NB4 (cell line): ENCODE measurements around the gene SIL1.

ENCODE experiments used
- DNase-seq: peaks from one replicate; pipeline ENCODE4 v3.0.0; 2010; ENCODE audit warnings: low read depth
- H3K4me3 ChIP-seq: one replicate; pipeline ENCODE4 v1.5.1; 2011; ENCODE audit warnings: mild to moderate bottlenecking, low read depth, low read length, moderate library complexity
- MAX ChIP-seq: IDR thresholded peaks from 2 replicates; pipeline ENCODE4 v1.6.1; 2011; ENCODE audit warnings: low read depth, low read length
- MYC ChIP-seq: IDR thresholded peaks from 2 replicates; pipeline ENCODE4 v1.6.1; 2011; ENCODE audit warnings: low read depth, low read length
- POLR2A ChIP-seq: IDR thresholded peaks from 2 replicates; pipeline ENCODE4 v1.6.1; 2011; ENCODE audit warnings: mild to moderate bottlenecking; ENCODE audit not compliant: insufficient read length; ENCODE audit errors: extremely low read depth
- TF ChIP-seq, protein P1 (sequence below): IDR thresholded peaks from one replicate; pipeline ENCODE4 v1.5.1; 2012; ENCODE audit warnings: low read depth, low read length

SIL1 gene

GRCh38 chr5:139025651-139026050, 172.5 kb downstream of the SIL1 start:
- DNase-seq = no peak
- H3K4me3 ChIP-seq = no peak overlapping the region
- TF ChIP-seq MYC (no peak), POLR2A (no peak), MAX (no peak)
- TF ChIP-seq, protein P1, sequence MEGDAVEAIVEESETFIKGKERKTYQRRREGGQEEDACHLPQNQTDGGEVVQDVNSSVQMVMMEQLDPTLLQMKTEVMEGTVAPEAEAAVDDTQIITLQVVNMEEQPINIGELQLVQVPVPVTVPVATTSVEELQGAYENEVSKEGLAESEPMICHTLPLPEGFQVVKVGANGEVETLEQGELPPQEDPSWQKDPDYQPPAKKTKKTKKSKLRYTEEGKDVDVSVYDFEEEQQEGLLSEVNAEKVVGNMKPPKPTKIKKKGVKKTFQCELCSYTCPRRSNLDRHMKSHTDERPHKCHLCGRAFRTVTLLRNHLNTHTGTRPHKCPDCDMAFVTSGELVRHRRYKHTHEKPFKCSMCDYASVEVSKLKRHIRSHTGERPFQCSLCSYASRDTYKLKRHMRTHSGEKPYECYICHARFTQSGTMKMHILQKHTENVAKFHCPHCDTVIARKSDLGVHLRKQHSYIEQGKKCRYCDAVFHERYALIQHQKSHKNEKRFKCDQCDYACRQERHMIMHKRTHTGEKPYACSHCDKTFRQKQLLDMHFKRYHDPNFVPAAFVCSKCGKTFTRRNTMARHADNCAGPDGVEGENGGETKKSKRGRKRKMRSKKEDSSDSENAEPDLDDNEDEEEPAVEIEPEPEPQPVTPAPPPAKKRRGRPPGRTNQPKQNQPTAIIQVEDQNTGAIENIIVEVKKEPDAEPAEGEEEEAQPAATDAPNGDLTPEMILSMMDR = no peak

GRCh38 chr5:139023286-139023685, 174.9 kb downstream of the SIL1 start:
- DNase-seq = no peak
- no peak overlapping the region for H3K4me3 ChIP-seq
- TF ChIP-seq POLR2A (no peak), MAX (no peak), MYC (no peak)
- TF ChIP-seq, protein P1 = no peak

GRCh38 chr5:139022528-139022927, 175.6 kb downstream of the SIL1 start:
- TF ChIP-seq POLR2A (no peak), MAX (no peak), MYC (no peak)
- TF ChIP-seq, protein P1 = no peak
- DNase-seq = no peak
- no peak overlapping the region for H3K4me3 ChIP-seq

DNA sequence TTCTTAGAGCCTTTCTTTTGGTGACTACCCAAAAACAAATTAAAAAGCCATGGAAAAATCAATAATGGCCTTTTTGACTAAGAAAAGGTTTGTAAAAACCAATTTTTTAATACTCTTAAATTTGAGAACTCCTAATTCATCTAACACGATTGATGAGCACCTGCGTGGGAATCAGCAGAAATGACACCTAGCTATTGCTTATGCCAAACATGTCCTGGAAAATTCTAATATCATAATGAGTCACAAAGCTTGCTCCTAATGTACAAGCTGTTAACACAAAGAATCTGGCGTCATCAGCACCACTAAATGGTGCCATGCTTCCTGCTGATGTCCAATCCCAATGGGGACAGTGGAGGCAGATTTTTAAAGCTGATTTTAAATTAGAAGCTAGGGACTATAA, 176.8 kb downstream of the SIL1 start:
- TF ChIP-seq MAX (no peak), MYC (no peak), POLR2A (no peak)
- TF ChIP-seq, protein P1 = no peak
- H3K4me3 ChIP-seq = no peak overlapping the region
- DNase-seq = no peak

DNA sequence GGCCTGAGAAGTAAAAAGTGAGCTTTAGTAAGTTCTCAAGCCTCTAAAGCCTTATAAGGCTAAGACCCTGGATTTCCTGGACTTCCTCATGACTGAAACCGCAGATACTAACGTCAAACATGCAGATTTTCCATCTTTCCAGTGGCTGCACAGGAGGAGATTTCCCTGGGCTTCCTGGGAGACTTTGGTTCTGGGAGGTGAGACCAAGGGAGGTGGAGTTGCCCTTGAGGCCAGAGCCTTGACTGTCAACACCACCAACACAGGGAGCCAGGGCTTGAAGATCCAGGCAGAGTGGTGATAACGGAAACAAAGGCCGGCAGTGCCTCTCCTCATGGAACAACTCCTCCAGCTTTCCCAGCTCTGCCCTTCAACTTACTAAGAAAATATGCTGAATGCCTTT, 178.3 kb downstream of the SIL1 start:
- no peak for DNase-seq
- TF ChIP-seq, protein P1 = no peak
- no peak overlapping the region for H3K4me3 ChIP-seq

DNA sequence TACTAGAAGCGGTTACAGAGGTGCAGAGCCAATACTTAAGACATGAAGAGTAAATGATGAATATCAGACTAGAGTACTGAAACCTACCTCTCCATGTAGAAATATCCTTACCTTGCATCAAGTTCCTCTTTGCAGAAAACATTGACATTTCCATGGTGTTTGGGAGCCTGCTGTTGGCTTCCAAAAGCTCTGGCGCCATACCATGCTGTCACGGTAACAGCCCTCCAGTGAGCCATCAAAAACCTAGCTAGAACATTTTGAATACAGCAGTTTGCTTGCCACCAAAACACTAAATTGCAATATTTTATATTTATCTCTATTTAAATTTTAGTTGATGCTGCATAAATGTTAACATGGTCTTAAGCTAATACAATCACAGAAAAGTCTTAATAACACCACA, 179.0 kb downstream of the SIL1 start:
- H3K4me3 ChIP-seq = no peak overlapping the region
- TF ChIP-seq POLR2A = no peak
- no peak for TF ChIP-seq MYC
- TF ChIP-seq, protein P1 = no peak
- no peak for TF ChIP-seq MAX
- DNase-seq = no peak
